Measurements from ENCODE around the gene LRRK1.

DNA sequence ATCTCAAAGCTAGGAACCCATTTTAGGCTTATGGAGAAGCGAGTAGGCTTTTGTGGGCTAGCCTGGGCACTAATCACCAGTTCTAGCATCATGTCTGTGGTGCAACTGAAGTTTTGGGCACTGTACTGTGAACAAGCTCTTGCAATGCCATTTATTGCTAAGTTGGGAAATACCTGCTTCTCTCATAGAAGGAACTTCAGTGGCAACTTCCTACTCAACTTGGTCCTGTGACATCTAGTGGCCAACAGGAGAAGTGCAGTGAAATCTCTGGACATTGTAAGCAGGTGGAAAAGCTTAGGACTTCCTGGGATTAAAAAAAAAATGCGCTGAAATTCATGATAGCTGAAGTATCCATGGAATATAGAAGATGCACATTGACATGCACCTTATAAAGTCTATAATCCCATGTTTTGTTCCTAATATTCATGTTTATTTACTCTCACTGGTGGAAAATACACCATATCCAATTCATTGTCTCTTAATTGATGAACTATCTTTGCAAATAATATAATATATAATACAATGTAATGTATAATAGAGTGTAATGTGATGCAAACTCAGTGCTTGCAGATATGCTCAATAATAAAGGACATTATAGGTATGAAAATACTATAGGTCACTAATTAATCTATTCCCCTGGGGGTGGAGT is 46.0 kb upstream of the LRRK1 start:
- TF ChIP-seq, protein P1, sequence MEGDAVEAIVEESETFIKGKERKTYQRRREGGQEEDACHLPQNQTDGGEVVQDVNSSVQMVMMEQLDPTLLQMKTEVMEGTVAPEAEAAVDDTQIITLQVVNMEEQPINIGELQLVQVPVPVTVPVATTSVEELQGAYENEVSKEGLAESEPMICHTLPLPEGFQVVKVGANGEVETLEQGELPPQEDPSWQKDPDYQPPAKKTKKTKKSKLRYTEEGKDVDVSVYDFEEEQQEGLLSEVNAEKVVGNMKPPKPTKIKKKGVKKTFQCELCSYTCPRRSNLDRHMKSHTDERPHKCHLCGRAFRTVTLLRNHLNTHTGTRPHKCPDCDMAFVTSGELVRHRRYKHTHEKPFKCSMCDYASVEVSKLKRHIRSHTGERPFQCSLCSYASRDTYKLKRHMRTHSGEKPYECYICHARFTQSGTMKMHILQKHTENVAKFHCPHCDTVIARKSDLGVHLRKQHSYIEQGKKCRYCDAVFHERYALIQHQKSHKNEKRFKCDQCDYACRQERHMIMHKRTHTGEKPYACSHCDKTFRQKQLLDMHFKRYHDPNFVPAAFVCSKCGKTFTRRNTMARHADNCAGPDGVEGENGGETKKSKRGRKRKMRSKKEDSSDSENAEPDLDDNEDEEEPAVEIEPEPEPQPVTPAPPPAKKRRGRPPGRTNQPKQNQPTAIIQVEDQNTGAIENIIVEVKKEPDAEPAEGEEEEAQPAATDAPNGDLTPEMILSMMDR (IDR thresholded peaks at IDR 0.05) = peak; percentile 90 to 96 (median 93)
- TF ChIP-seq POLR2A (IDR thresholded peaks at IDR 0.05) = no peak

Measured in esophagus squamous epithelium (tissue), 4 donors.